Neural progenitor cell (in vitro differentiated cells): ENCODE results near the gene TSBP1. TPM values are rescaled to one million over a fixed set of nuclear protein-coding genes. Genes with fewer than 3 reads are reported as not detected.

ENCODE experiments used
- DNase-seq: peaks from one replicate; pipeline ENCODE4 v3.0.0-alpha.2; 2016; ENCODE audit warnings: low spot score
- H2AFZ ChIP-seq: fragments of 200-600 bp; sonication (generic); replicated peaks from 2 replicates; pipeline ENCODE4 v1.6.1; 2016; ENCODE audit warnings: antibody characterized with exemption
- H3F3A ChIP-seq: fragments of 200-600 bp; sonication (generic); 2 replicates; pipeline ENCODE4 v1.6.1; 2016; ENCODE audit warnings: antibody characterized with exemption, low read depth
- H3K27ac ChIP-seq: fragments of 200-600 bp; sonication (generic); 2 replicates; pipeline ENCODE4 v1.5.1; 2016; ENCODE audit warnings: mild to moderate bottlenecking
- H3K27me3 ChIP-seq: fragments of 200-600 bp; sonication (generic); 2 replicates; pipeline ENCODE4 v1.6.1; 2016; ENCODE audit warnings: mild to moderate bottlenecking, moderate library complexity
- H3K36me3 ChIP-seq: fragments of 200-600 bp; sonication (generic); 2 replicates; pipeline ENCODE4 v1.5.1; 2016
- H3K4me1 ChIP-seq: fragments of 200-600 bp; sonication (generic); 2 replicates; pipeline ENCODE4 v1.6.1; 2016; ENCODE audit warnings: mixed run types
- H3K4me2 ChIP-seq: fragments of 200-600 bp; sonication (generic); 2 replicates; pipeline ENCODE4 v1.6.1; 2016
- H3K4me3 ChIP-seq: fragments of 200-600 bp; sonication (generic); 2 replicates; pipeline ENCODE4 v1.5.1; 2016
- H3K79me2 ChIP-seq: fragments of 200-600 bp; sonication (generic); 2 replicates; pipeline ENCODE4 v1.6.1; 2016; ENCODE audit warnings: low read depth
- H3K9ac ChIP-seq: fragments of 200-600 bp; sonication (generic); 2 replicates; pipeline ENCODE4 v1.6.1; 2016
- H3K9me3 ChIP-seq: fragments of 200-600 bp; sonication (generic); 2 replicates; pipeline ENCODE4 v1.5.1; 2016; ENCODE audit warnings: low read depth
- H4K20me1 ChIP-seq: fragments of 200-600 bp; sonication (generic); 2 replicates; pipeline ENCODE4 v1.6.1; 2016; ENCODE audit warnings: low read depth
- H3K27ac Mint-ChIP-seq: 3 replicates; pipeline ENCODE4 v1.8.0; 2021; ENCODE audit warnings: mixed read lengths
- H3K27me3 Mint-ChIP-seq: 2 replicates; pipeline ENCODE4 v1.8.0; 2022; ENCODE audit warnings: low read depth, mild to moderate bottlenecking, inconsistent platforms, moderate library complexity, mixed read lengths; ENCODE audit not compliant: insufficient read depth
- H3K36me3 Mint-ChIP-seq: 3 replicates; pipeline ENCODE4 v1.8.0; 2021; ENCODE audit warnings: mixed read lengths
- H3K4me1 Mint-ChIP-seq: 3 replicates; pipeline ENCODE4 v1.8.0; 2021; ENCODE audit warnings: mixed read lengths
- H3K4me3 Mint-ChIP-seq: 3 replicates; pipeline ENCODE4 v1.8.0; 2021; ENCODE audit warnings: mild to moderate bottlenecking, moderate library complexity, mixed read lengths
- H3K9me3 Mint-ChIP-seq: 3 replicates; pipeline ENCODE4 v1.8.0; 2020; ENCODE audit warnings: mixed read lengths
- CTCF ChIP-seq: fragments of 200-600 bp; sonication (generic); IDR thresholded peaks from 2 replicates; pipeline ENCODE4 v1.5.1; 2017; ENCODE audit warnings: antibody characterized with exemption, mild to moderate bottlenecking
- EZH2 ChIP-seq: fragments of 200-600 bp; sonication (generic); IDR thresholded peaks from 2 replicates; pipeline ENCODE4 v1.6.1; 2017; ENCODE audit warnings: antibody characterized with exemption, mild to moderate bottlenecking, moderate library complexity
- EZH2phosphoT487 ChIP-seq: fragments of 200-600 bp; sonication (generic); IDR thresholded peaks from 2 replicates; pipeline ENCODE4 v1.6.1; 2017; ENCODE audit warnings: antibody characterized with exemption
- total RNA-seq: library from RNA; depleted of rRNA; stranded (reverse); fragments of >200 nt; gene quantifications from 2 replicates; pipeline ENCODE4 v1.2.3, GENCODE V29; 2015; ENCODE audit warnings: low replicate concordance

Gene TSBP1
- total RNA-seq: not detected in 2 replicates

- Histone ChIP-seq H3K79me2 (no peaks in the 10 kb centered on the region), H3K9ac (no peak within 1 kb of the TSS), H3K4me3 (no peak within 1 kb of the TSS), H3K9me3 (no peaks in the 10 kb centered on the region), H4K20me1 (no peaks in the 10 kb centered on the region), H3K27me3 (no peaks in the 10 kb centered on the region), H3K36me3 (no peaks in the 10 kb centered on the region), H3K27ac (no peak within 1 kb of the TSS), H2AFZ (no peak within 1 kb of the TSS), H3F3A (no peaks in the 10 kb centered on the region), H3K4me1 (no peaks in the 10 kb centered on the region), H3K4me2 (no peak within 1 kb of the TSS)
- H3K36me3 Mint-ChIP-seq: no peaks in the 10 kb centered on the region
- no peaks in the 10 kb centered on the region for H3K4me1 Mint-ChIP-seq
- no peak within 1 kb of the TSS for H3K4me3 Mint-ChIP-seq
- peaks cover 3% of the 10 kb centered on the region for H3K9me3 Mint-ChIP-seq
- peaks cover 5% of the 10 kb centered on the region for H3K27me3 Mint-ChIP-seq
- no peak within 1 kb of the TSS for H3K27ac Mint-ChIP-seq
- TF ChIP-seq EZH2 (no peak), CTCF (no peak), EZH2phosphoT487 (no peak)
- DNase-seq: no peak
Measured at GRCh38 chr6:32371803-32372202, at the start of gene TSBP1. Gene TSBP1 (minus strand): TSS chr6:32371903. CDS start chr6:32371706, 197 bp downstream.

GRCh38 chr6:32416036-32416435 lies 44.3 kb upstream of the TSBP1 start:
- H3K9me3 Mint-ChIP-seq: no peaks in the 10 kb centered on the region
- H3K4me1 ChIP-seq: no peaks in the 10 kb centered on the region
- DNase-seq: no peak
- peaks cover 6% of the 10 kb centered on the region for H3K4me1 Mint-ChIP-seq
- no peak overlapping the region for H3K27ac Mint-ChIP-seq
- no peaks in the 10 kb centered on the region for H3K79me2 ChIP-seq
- peaks cover 31% of the 10 kb centered on the region for H3K27me3 ChIP-seq
- no peak overlapping the region for H3K4me3 Mint-ChIP-seq
- no peak overlapping the region for H3K27ac ChIP-seq
- no peak for TF ChIP-seq EZH2
- H3K36me3 Mint-ChIP-seq: no peaks in the 10 kb centered on the region
- H4K20me1 ChIP-seq: no peaks in the 10 kb centered on the region
- no peaks in the 10 kb centered on the region for H3K9me3 ChIP-seq
- H3K36me3 ChIP-seq: no peaks in the 10 kb centered on the region
- no peak overlapping the region for H3K4me3 ChIP-seq
- H3K9ac ChIP-seq: no peak overlapping the region
- no peaks in the 10 kb centered on the region for H3F3A ChIP-seq
- H3K27me3 Mint-ChIP-seq: peaks cover 8% of the 10 kb centered on the region
- peak overlapping the region; percentile 17 for H3K4me2 ChIP-seq
- peak overlapping the region; percentile 52 for H2AFZ ChIP-seq

- H3K9ac ChIP-seq: no peak overlapping the region
- peaks cover 31% of the 10 kb centered on the region for H3K27me3 ChIP-seq
- TF ChIP-seq CTCF (peak; percentile 96), EZH2phosphoT487 (no peak)
- H4K20me1 ChIP-seq: no peaks in the 10 kb centered on the region
- no peak overlapping the region for H3K4me3 ChIP-seq
- H3K4me2 ChIP-seq: peak overlapping the region; percentile 17
- H3K4me3 Mint-ChIP-seq: peak overlapping the region; percentile 20
- H3K36me3 Mint-ChIP-seq: no peaks in the 10 kb centered on the region
- no peak overlapping the region for H3K27ac Mint-ChIP-seq
- no peaks in the 10 kb centered on the region for H3K9me3 ChIP-seq
- peak overlapping the region; percentile 52 for H2AFZ ChIP-seq
- DNase-seq: peak; percentile 86
- H3K27me3 Mint-ChIP-seq: peaks cover 10% of the 10 kb centered on the region
- peaks cover 6% of the 10 kb centered on the region for H3K4me1 Mint-ChIP-seq
- no peaks in the 10 kb centered on the region for H3K36me3 ChIP-seq
- H3K79me2 ChIP-seq: no peaks in the 10 kb centered on the region
- no peaks in the 10 kb centered on the region for H3F3A ChIP-seq
- H3K27ac ChIP-seq: no peak overlapping the region
- no peaks in the 10 kb centered on the region for H3K4me1 ChIP-seq
- no peaks in the 10 kb centered on the region for H3K9me3 Mint-ChIP-seq
Measured at GRCh38 chr6:32415521-32416019, 43.9 kb upstream of the TSBP1 start.

GRCh38 chr6:32413427-32414047 lies 41.8 kb upstream of the TSBP1 start:
- H3K27ac Mint-ChIP-seq: no peak overlapping the region
- Histone ChIP-seq H3K27ac (no peak overlapping the region), H3K27me3 (peaks cover 31% of the 10 kb centered on the region), H3K79me2 (no peaks in the 10 kb centered on the region), H3K4me3 (no peak overlapping the region), H3K9me3 (no peaks in the 10 kb centered on the region), H4K20me1 (no peaks in the 10 kb centered on the region), H3K9ac (no peak overlapping the region), H2AFZ (no peak overlapping the region), H3K4me1 (no peaks in the 10 kb centered on the region), H3F3A (no peaks in the 10 kb centered on the region), H3K4me2 (no peak overlapping the region), H3K36me3 (no peaks in the 10 kb centered on the region)
- TF ChIP-seq EZH2phosphoT487 (no peak), CTCF (peak; percentile 92), EZH2 (no peak)
- peak; percentile 83 for DNase-seq
- peaks cover 10% of the 10 kb centered on the region for H3K27me3 Mint-ChIP-seq
- H3K9me3 Mint-ChIP-seq: no peaks in the 10 kb centered on the region
- peaks cover 6% of the 10 kb centered on the region for H3K4me1 Mint-ChIP-seq
- no peak overlapping the region for H3K4me3 Mint-ChIP-seq
- no peaks in the 10 kb centered on the region for H3K36me3 Mint-ChIP-seq
